HG02610 (cell line): ENCODE results near the gene ITPKB.

Experiments
- ATAC-seq: cut with Tn5 transposase; IDR thresholded peaks from one replicate; pipeline ENCODE4 v1.9.1; 2021; ENCODE audit warnings: mild to moderate bottlenecking, moderate library complexity; ENCODE audit not compliant: unreplicated experiment

ITPKB gene

DNA sequence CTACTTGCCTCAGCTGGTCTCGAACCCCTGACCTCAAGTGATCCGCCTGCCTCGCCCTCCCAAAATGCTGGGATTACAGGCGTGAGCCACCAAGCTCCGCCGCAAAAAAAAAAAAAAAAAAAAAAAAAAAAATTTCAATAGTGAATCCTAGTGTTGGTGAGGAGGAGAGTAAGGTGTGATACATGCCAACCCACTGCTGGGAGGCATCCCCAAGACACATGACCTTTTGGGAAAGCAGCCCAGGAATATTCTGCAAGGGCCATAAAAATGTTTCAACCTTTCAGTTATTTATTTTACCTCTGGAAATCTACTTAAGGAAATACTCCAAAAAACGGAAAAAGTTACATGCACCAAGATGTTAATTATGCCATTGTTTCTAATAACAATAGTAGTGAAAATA is 69.0 kb downstream of the ITPKB start:
- ATAC-seq = no peak

DNA sequence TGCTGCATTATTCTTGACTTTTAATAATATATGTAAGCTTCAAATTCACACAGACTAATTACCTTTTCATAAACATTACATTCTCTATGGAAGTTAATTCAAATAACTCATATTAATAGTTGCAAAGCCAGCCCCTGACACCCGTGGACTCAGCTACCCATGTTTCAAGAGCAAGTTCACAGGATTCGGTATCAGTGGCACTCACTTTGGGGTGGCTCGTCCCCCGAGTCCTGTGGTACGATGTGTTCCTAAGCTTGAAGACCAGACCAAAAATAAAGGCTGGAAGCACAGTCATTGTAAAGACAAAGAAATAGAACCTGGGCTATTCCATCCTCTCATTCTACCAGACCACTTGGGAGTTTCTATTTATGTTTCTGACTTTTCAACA is 70.9 kb downstream of the ITPKB start:
- ATAC-seq = no peak

DNA sequence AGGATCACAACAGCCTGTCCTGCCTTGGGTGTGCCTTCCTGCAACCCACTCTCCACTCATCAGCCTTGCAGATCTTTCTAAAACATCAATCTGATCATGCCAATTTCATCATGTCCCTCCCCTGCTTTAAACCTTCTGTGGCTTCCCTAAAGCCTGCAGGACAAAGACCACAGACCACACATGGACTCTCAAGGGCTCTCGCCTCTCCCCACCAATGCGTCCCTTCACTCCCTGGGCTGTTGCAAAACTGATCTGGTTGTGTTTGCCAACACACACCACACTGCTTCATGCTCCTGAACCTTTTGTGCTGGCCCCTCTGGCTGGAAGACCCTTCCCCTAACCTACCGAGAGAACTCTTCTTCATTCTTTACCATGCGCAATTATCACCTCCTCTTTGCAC is 72.4 kb downstream of the ITPKB start:
- ATAC-seq = no peak

DNA sequence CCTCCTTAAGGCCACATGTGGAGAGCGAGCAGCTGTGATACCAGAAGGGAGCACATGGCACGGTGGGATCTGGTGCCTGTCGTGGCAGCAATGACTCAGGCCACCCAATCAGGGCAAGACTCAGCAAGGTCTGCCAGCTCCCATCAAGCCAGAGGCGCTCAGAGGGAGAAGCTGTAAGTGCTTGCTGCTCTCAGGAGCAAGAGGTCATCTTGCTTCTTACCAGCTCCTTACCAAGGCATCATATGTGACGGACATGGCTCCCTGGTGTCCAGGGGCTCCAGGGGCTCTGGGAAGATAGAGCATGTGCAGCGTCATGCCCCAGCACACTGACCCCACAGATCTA is 72.9 kb downstream of the ITPKB start:
- no peak for ATAC-seq

DNA sequence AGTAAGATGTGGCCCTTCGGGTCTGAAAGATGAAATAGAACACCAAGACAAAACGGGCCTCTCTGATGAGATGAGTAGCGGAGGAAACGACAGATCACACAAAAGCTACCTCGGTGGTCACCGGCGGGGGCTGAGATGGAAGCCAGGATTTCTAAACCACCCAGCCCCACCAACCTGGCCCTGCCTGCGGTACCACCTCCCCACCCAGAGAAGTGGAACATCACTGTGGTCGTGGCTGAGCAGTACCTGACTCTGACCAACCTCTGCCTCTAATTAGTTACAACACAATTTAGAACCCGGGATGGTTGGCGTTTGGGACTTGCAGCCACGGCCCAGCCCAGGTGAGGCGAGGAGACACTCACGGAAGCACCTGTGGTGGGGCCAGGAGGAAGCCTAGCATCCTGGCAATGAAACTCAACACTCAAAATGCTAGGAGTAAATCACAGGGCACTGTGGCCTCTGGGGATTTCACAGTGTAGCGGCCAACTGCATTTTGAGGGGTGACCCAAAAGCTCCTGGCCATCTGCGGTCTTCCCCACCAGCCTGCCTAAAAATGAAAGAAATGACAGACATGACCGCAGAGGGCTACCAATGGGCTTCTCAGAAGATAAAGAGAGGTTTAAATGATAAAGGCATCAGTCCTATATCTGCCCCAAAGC is 73.4 kb downstream of the ITPKB start:
- no peak for ATAC-seq

DNA sequence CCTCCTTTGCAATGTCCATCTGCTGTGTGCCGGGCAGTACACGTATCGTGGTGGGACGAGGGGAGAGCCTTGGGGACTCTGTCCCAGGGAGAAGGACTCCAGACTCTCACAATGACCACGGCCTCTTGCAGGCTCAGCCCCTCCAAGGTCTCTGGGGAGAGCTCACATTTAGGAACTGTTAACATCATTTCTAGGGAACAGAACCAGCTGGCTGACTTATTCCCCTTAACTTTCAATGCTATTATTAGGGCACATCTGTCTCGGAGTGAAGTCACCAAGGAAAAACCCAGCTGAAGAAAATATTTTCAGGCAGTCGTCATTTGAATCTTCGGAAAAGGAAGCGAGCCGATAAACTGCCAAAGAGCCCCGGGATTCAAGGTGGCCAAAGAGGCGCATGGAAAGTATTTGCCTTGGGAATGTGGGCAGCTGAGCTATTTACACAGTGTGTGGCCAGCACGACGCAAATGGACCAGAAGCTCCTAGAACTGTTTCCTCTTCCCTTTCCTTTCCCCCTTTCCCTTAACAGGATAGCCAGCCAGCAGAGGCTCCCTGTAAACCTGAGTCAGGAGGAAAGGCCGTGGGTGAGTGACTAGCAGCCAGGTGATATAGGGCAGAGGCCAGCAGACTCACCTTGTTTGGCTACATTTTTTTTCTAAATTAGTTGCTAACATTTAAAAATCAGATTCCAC is 74.5 kb downstream of the ITPKB start:
- ATAC-seq = no peak

DNA sequence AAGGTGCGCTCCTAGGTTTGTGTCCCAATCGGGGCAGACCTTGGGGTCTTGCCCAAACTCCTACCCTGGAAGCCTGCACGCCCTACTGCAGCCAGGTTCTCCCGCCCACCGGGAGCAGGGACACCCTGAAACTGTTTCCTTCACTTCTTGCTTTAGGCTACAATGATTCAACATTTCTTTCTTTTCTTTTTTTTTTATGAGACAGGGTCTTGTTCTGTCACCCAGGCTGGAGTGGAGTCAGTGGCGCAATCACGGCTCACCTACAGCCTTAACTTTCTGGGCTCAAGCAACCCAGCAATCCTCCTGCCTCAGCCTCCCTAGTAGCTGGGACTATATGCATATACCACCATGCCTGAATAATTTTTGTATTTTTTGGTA is 75.8 kb downstream of the ITPKB start:
- no peak for ATAC-seq

DNA sequence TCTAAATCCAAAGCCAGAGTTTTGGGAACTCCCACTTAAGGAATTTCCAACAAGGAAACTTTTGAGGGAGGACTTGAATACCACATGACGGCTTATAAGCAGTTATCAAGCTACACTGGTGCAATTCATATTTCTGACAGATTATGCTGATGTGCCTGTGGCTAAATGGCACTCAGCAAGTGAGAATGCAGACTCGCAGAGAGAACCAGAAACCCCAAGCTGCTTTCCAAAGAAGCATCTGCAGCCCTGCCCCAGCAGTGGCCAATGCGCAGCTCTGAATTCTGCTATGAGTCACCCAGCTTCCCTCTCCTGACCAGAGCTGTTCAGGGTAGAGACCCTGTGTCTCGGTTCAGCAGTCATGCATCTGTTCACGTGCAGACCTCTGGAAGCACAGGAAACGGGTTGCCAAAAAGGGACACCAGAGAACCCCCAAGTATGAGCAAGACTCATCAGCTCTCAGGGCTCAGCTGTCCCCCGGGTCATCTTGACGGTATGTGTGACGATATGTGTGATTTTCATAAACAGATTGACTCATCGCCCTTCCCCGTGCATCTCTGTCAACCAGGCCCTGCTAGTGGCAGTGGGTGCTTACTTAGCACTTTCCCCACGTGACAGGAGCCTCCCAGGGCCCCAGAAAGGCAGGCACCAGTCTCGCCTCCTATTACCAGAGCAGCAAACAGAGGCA is 76.3 kb downstream of the ITPKB start:
- peak; percentile 95 for ATAC-seq

DNA sequence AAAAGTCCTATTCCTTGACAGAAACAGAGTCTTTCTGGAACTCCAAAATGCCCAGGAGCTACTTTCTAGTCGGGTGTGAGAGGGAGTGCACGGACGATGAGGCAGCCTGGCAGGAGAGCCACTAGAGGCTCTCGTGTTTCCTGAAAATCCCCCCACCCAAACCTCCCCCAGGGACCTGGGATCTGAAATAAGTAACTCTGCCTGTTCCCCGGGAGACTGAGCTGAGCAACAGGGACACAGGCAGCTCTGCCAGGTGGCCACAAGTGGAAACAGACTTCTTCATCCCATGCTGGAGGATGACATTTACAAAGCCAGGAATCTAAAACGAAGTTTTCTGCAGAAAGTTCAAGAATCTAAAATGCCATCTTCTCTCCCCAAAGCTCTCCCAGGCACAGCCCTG is 77.1 kb downstream of the ITPKB start:
- ATAC-seq = no peak

DNA sequence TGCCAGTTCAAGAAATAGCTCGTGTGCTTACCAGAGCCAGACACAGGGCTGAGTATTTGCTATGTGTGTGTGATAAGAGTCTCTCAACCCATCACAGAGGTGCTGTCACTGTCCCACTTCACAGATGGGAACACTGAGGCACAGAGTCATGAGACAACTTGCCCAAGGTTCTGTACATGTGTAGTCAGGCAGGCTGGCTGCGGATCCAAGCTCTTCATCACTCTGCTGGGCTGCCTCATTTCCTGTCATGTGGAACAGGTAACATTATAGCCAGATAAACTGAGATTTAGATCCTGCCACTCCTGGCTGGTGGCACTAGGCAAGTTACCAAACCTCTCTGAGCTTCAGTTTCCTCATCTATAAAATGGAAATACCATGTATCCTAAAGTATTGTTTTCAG is 77.8 kb downstream of the ITPKB start:
- ATAC-seq = no peak

DNA sequence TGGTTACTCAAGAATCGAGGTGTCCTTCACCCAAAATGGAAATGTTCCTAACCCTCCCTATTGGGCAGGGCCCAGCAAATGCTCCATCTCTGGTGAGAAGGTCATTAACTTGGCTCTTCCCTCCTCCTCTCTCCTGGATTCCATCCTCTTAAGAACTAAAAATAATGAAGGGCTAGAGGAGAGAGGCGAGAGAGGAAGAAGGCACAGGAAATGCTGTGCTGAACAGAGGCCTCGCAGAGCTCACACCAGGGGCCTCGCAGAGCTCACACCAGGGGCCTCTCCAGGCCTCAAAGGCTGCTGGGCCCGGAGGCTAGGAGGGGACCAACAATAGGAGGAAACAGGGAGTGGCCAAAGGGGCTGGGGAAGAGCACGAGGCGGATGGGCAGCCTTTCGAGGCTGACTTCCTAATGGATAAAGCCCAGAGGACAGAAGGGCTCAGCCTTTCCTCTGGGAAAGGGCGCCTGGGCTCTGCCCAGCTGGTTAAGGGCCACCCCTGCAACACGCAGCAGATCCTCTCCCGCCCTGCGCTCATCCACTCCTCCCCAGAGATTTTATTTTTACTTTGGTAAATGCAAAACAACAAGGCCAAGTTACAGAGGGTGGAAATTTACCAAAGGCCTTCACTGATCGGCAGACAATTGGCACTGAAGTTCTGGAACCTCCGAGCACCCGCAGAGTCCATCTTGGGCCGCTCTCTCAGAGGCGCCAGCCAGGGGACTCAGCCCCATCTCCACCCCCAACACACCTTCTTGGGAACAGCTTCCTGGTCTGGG is 78.5 kb downstream of the ITPKB start:
- ATAC-seq = no peak

DNA sequence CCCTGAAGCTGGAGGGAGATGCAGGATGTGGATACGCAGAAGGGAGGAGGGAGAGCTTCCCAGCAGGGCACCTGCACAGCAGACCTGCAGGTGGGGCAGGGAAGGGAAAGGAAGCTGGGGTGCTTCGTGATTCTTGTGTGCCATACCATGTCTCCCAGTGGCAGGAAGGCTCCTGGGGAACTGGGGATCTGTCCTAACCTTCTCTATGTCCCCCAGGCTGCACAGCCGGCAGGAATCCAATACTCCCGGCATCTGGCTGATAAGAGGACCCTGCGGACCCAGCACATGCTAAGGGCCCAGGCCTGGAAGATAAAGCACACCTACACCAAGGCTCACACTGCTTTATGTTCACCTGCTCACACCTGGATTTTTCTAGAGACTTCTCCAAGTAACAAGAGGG is 79.4 kb downstream of the ITPKB start:
- ATAC-seq = no peak

DNA sequence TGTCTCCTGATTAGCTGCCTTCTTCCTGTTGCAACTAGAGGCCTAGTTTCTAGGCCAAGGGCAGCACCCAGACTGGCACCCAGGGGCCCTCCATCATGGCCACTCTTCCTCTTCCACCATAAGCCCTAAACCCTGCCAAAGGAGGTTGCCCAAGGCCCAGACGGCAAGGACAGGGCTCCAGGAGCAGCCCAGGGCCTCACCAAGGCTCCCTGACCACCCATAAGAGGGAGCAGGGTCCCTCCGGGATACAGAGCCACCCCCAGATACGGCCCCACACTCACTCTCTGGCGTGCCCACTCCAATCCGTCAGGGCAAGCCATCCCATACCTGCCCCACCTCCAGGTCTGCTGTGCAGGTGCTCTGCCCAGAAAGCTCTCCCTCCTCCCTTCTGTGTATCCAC is 79.9 kb downstream of the ITPKB start:
- ATAC-seq = no peak

DNA sequence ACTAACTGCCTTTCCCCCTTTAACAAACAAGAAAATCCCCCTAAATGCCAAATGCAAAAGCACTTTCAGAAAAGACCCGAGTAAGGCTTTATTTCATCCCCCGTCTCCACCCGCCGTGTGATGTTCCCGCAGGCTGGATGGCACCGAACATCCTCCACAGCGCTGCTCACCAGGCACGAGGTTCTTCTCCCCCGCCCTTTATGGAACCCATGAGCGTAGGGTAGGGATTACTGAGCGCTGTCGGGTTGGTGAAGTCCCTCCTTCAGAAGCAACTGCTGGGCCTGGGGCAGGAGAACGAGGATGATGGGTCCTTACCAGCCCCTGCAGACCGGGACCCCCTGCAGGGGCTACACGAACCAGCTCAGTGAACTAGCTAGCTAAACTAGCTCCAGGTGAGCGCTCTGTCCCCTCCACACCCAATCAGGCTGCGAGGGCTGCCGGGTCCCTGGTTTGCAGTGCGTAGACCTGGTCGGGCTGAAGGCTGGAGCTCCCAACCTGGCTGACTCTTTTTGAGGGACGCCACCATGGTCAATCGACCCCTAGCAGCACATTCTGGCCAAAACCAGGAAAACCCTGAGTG is 80.4 kb downstream of the ITPKB start:
- ATAC-seq = no peak

DNA sequence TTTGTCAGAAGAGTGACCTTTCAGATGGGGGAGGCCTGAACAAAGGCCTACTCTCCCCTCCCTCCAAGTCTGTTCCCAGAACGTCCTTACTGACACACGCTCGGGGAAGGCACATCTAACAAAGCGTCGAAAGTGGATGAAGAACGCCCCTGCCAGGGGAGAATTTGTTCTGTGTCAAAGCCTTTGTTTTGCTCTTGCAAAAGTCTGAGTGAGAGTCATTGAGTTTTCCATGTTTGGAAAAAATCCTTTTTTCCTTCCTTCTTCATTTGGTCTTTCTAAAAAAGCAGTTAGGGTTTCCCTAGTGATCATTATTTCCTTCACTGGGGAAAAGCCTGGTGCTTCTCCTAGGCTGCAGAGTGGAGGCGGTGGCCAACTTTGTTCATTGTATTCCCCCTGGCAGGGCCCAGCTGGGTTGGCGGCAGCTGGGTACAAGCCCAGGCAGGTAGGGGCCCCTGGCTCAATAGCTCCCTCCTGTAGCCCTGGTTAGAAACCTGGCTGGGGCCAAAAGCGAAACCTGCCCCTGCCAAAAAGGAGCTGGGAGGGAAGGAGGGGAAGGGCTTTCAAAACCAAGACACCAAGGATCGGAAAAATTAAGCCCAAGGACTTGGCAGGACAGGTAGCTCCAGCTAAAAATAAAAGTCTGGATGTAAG is 81.1 kb downstream of the ITPKB start:
- no peak for ATAC-seq

DNA sequence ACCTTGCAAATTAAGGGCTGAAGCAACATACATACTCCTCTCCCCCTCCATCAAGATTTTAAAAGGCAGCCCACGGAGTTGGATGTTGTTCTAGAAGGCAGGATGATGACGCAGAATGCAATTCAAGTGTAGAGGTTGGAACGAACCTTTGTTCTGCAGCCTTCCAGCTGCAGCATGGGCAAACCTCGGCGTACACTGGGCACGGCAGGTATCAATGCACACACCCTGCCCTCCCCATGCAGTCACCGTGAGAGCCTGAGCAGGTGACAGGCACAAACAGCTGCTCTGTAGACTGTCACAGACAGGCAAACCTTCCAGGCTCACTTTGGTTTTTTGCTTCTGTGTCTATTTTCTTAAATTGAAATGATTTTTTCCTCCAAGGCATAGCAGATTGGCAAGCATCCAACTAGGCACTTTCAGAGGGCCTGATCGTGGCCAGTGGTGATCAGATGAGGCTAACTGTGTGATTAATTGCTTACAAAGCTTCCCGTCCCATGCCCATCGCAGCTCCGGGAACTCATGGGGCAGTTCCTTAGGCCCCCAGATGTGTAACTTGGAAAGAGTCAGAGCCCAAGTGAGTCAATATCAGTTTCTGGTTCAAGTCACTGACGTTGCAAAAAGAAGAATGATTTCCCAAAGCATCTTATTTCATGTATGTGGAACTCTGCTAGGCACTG is 82.3 kb downstream of the ITPKB start:
- ATAC-seq = no peak

DNA sequence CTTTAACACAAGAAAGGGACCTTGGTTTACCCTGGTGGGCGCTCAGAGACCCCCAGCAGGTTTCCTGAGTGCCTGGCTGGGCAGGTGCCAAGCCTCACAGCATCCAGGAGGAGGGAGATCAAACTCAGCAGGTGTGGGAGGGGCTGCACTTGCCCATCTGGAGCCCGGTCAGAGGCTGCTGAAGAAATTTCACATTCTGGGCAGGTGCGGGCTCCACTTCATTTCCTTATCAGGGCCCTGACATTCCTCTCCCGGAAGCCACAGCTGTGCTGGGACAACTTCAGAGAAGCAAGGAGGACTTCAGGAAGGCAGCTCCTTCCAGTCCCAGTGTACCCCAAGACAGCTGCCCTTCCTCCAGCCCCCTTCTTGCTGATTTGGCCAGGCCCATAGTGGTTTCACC is 82.9 kb downstream of the ITPKB start:
- ATAC-seq = no peak

DNA sequence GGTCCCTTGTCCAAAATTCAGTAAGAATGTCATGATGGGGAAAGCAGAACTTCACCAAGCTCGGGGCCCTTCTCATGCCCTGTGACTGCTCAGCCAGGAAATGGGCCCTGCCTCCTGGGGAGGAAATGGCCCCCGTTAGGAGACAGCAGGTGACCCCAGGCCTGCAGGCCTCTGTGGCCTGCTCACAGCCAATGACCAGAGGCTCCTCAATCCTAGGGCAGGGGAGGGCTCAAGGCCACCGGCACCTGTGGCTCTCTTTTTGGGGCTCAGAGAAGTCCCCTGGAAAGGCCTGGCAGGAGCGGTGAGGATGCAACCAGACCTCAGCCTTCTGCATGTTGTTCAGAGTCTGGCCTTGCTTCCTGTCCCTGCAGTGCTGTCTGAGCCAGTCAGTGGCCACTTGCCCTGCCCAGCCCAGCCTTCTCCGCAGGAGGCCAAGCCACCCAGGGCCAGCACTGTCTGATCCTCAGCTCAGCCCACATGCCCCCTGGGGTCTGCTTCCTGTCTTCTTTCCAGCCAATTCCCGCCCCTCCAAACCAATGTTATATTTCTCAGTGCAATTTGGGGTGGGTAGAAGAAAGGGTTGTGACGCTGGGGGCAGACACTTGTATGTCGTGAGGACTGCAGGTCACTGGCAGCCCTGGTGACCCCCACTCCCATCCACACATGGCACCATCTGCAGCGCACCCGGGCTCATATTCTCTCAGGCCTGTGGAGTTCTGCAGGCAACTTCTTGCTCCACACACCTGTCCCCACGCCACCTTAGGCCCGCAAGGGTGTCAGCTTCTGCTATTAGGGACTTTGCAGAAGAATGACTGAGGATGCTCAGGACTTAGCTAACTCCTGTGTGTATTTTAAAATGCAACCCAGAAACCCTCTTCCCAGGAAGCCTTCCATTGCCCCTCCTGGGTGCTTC is 83.6 kb downstream of the ITPKB start:
- ATAC-seq = no peak

DNA sequence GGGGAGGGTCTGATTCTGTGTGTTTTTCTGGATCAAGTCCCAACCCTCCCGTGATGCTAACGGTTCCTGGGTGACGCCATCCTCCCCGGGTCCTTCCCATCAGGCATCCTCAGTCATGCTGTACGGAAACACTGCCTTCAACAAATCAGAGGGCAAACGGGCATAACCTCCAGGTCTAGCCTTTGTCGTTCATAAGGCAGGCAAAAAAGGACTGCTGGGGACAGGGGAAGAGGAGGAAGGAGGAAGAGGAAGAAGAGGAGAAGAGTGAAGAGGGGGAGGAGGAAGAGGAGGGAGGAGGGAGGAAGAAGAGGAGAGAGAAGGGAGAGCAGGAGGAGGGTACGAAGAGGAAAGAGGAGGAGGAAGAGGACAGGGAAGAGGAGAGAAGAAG is 84.4 kb downstream of the ITPKB start:
- ATAC-seq = no peak
